GM13977 (cell line): ENCODE measurements around the gene FAM131A.
"Not testable (repeated sequence)": the region's sequence is repeated elsewhere in the genome, so short reads cannot be mapped to it uniquely, and the experiment has no call there.

ENCODE experiments used
- DNase-seq: peaks from one replicate; pipeline ENCODE4 v3.0.0; 2012; ENCODE audit warnings: low spot score
- CTCF ChIP-seq: IDR thresholded peaks from 2 replicates; pipeline ENCODE4 v1.5.1; 2012; ENCODE audit warnings: mild to moderate bottlenecking, control low read depth; ENCODE audit not compliant: insufficient read depth; ENCODE audit errors: extremely low read depth, missing control alignments
- in situ Hi-C: fragments of 300-500 bp; cut with MboI; formaldehyde crosslinking; loops from one replicate; pipeline ENCODE4 v1.12.0; 2022; ENCODE audit warnings: low sequenced_read_pairs, low pct_unique_long_range_greater_than_20kb, mixed read lengths, inconsistent platforms; ENCODE audit not compliant: unreplicated experiment

The FAM131A gene

GRCh38 chr3:184336547-184337398 lies 627 bp upstream of the FAM131A start:
- no peak for TF ChIP-seq CTCF
- DNase-seq: peak; percentile 71
- in situ Hi-C loops: no loop called here

GRCh38 chr3:184337981-184338380 lies 581 bp downstream of the FAM131A start:
- TF ChIP-seq CTCF: no peak
- no peak for DNase-seq
- in situ Hi-C loops: no loop called here

- no peak for DNase-seq
- in situ Hi-C loops: no loop called here
- no peak for TF ChIP-seq CTCF
Measured at GRCh38 chr3:184338511-184338945, 1.1 kb downstream of the FAM131A start.

GRCh38 chr3:184339001-184339400 lies 1.6 kb downstream of the FAM131A start:
- no peak for DNase-seq
- in situ Hi-C loops: no loop called here

GRCh38 chr3:184339451-184340135 lies 2.2 kb downstream of the FAM131A start:
- in situ Hi-C loops, DNase-seq: not testable (repeated sequence)

More at GRCh38 chr3:184339001-184339400, 1.6 kb downstream of the FAM131A start:
- no peak for TF ChIP-seq CTCF

- in situ Hi-C loops: no loop called here
- TF ChIP-seq CTCF: no peak
- no peak for DNase-seq
Measured at GRCh38 chr3:184341925-184342324, 4.5 kb downstream of the FAM131A start.
